HL-60 (cell line): ENCODE data around the gene RAB5B.

Experiments used
- GABPA ChIP-seq: IDR thresholded peaks from 2 replicates; pipeline ENCODE4 v1.6.1; 2012; ENCODE audit warnings: low read depth
- POLR2AphosphoS5 ChIP-seq: IDR thresholded peaks from 2 replicates; pipeline ENCODE4 v1.6.1; 2012; ENCODE audit warnings: low read depth
- REST ChIP-seq: IDR thresholded peaks from 2 replicates; pipeline ENCODE4 v1.6.1; 2012; ENCODE audit warnings: low read depth; ENCODE audit not compliant: insufficient replicate concordance
- TF ChIP-seq, protein P1 (sequence below): IDR thresholded peaks from one replicate; pipeline ENCODE4 v1.5.1; 2011; ENCODE audit warnings: low read length, control low read depth, inconsistent platforms; ENCODE audit not compliant: insufficient read depth

DNA sequence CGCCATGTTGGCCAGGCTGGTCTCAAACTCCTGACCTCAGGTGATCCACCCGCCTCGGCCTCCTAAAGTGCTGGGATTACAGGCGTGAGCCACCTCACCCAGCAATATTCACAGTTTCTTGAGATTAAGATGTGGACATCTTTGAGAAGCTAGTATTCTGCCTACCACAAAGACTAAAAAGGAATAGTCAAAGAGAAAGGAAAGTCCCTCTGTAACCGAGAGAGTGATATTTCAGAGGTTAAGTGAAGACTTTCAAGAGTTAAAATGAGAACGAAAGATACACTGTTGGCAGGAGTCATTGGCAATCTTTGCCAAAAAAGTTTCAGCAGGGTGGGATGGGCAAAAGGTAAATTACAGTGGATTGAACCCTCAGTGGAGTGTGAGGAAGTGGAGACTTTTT is 27.3 kb upstream of the RAB5B start:
- TF ChIP-seq, protein P1, sequence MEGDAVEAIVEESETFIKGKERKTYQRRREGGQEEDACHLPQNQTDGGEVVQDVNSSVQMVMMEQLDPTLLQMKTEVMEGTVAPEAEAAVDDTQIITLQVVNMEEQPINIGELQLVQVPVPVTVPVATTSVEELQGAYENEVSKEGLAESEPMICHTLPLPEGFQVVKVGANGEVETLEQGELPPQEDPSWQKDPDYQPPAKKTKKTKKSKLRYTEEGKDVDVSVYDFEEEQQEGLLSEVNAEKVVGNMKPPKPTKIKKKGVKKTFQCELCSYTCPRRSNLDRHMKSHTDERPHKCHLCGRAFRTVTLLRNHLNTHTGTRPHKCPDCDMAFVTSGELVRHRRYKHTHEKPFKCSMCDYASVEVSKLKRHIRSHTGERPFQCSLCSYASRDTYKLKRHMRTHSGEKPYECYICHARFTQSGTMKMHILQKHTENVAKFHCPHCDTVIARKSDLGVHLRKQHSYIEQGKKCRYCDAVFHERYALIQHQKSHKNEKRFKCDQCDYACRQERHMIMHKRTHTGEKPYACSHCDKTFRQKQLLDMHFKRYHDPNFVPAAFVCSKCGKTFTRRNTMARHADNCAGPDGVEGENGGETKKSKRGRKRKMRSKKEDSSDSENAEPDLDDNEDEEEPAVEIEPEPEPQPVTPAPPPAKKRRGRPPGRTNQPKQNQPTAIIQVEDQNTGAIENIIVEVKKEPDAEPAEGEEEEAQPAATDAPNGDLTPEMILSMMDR = no peak
- TF ChIP-seq GABPA (no peak), POLR2AphosphoS5 (no peak), REST (no peak)
